GM18867 (cell line): ENCODE measurements around the gene TOB2.
"Not testable (repeated sequence)": the region's sequence is repeated elsewhere in the genome, so short reads cannot be mapped to it uniquely, and the experiment has no call there.

ENCODE experiments used
- ATAC-seq: cut with Tn5 transposase; IDR thresholded peaks from one replicate; pipeline ENCODE4 v1.9.1; 2021; ENCODE audit warnings: mild to moderate bottlenecking, moderate library complexity; ENCODE audit not compliant: unreplicated experiment

The TOB2 gene

DNA sequence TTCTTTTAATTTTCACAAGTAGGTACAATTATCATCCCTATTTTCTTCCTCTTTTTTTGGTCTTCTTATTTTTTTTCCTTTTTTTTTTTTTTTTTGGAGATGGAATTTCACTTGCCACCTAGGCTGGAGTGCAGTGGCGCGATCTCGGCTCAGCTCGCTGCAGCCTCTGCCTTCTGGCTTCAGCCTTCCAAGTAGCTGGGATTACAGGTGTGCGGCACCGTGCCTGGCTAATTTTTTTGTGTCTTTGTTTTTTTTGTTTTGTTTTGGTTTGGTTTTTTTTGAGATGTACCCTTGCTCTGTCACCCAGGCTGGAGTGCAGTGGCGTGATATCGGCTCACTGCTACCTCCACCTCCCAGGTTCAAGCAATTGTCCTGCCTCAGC lies 16.7 kb downstream of the TOB2 start:
- no peak for ATAC-seq

DNA sequence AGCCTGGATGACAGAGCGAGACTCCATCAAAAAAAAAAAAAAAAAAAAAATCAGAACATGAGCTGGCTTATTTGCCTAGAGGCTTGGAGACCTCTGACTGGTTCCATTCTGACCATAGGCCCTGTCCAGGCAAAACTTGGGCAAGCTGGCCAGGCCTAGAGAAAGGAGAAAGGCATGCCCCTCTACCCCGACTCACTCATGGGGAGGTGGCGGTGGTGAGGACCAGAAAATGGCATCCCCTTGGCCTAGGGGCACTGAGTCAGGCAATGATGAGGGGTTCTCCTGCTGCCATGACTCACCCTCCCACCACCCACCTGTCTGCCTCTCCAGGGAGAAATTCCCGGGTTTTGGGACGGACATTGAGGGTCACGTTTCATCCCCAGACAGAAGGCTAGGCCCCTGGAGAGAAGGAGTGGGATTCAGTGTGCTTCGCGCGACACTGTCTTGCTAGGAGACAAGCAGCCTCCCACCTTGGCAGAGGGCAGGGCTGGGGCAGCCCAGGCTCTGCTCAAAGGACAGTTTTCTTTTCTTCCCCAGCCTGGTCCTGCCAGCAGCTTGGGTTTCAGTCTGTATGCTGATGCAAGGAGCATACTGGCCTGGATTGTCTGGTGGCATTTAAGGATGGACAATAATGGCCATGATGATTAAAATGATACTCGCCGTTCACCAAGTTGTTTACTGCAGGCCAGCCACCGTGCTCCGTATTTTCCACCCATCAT lies 17.2 kb downstream of the TOB2 start:
- no peak for ATAC-seq

DNA sequence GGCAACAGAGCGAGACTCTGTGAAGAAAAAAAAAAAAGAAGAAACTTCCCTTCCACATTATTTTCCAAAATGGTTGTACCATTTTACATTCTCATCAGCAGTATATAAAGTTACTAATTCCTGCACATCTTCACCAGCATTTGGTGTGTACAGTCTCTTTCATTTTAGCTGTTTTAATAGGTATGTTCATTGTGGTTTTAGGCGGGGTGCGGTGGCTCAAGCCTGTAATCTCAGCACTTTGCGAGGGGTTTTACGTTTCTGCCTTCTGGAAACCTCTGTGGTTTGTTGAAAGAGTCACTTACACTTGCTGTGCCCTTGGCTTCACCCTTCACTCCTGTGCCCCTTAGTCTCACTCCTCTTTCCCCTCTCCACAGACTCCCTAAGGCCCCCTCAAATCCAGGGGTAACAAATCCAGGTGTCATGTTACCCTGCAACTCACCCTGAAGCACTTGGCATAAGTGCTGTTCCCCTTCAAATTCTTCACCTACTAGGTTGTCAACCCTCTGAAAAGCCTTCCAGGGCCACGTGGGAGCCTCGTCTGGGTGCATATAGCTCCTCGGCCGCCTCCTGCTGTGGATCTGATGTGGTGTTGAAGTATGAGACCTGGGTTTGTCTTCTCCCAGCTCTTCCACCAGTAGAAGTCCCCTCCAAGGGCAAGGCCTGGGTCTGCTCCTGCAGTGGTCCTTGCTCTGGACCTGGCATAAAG lies 20.8 kb downstream of the TOB2 start:
- no peak for ATAC-seq

DNA sequence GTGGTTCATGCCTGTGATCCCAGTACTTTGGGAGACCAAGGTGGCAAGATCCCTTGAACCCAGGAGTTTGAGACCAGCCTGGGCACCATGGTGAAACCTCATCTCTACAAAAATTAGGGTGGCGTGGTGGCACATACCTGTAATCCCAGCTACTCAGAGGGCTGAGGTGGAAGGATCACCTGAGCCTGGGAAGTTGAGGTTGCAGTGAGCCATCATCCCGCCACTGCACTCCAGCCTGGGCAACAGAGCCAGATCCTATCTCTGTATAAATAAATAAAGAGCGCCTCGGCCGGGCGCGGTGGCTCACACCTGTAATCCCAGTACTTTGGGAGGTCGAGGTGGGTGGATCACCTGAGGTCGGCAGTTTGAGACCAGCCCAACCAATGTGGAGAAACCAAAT lies 27.9 kb downstream of the TOB2 start:
- ATAC-seq = no peak

DNA sequence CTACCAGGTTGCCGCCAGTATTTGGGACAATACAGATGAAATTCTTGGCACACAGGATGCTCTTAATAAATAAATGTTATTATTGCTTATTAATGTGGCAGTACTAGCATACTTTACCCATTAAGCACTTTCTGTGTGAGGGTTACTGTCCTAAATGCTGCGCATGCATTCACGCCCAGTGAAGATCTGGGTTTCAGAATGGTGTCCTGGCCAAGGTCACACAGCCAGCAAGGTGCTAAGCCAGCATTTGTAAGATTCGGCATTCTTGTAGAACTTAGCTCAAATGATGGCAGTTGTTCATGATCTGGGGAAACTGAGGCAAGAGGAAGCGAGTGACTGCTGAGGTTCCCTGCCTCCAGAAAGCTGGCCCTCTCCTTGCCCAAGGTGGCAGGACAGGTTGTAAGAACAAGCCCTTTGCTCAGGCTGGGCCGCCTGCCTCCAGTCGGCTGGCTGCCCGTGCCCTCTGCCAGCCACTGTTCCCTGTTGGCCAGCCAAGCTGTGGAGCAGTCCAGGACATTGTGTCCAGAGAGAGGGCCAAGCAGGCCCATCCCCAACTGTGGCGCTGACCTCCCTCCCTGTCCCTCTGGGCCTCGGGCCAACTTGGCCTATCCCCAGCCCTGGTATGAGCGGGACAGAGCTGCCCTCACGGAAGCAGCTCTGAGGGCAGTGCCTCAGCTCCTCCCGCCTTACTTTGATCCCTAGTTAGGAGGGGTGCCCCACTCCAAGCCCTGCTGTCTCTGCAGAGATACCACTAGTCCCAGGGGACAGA lies 28.8 kb downstream of the TOB2 start:
- no peak for ATAC-seq

DNA sequence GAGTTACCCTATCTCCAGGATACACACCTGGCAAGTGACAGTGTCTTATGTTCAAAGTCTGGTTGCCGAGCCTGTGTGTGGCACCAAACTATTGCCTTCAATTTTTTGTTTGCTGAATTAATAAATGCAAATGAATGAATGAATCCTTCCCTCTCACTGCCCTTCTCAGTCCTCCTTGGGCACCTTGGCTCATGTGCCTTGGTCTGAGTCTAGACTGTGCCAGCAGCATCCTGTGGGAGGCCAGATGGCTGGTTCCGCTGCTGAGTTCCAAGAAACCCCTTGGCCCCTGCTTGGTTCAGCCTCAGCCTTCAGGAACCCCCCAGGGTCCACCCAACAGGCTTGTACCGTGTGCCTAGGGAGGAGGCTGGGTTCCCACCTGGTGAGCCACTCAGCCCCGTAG lies 31.0 kb downstream of the TOB2 start:
- no peak for ATAC-seq

DNA sequence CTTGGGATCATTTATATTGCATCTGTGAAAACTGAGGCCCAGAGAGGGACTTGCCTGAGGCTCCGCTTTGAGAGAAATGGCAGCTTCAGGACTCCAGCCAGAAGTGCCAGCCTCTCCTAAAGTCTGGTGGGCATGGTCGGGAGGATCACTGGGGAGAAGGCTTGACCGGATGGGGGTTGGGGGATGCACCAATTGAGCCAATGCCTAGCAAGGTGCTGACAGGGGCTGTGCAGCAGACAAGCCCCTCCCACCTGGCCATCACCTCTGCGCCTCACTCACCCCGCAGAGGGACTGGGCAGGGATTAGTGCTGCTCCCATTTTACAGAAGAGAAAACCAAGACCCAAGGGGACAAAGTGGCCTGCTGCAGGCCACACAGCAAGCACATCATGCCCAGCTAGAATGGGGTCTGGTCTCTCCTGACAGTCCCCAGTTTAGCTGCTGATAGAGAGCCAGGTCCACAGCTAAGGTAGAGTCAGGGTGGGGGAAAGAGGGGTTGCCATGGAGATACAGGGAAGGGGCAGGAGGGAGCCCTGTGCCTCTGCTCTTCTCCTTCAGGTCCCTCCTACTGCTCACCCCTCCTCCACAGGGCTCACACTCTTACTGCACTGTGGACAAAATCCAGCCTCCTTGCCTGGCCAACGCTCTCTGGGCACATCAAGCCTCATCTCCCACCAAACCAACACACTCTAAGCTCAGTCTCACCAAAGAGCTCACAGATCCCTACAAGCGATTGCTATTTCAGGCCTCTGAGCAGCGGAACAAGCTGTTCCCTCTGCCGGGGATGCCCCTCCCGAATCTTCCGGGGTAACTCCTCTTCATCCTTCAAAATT lies 35.4 kb downstream of the TOB2 start:
- ATAC-seq = no peak

DNA sequence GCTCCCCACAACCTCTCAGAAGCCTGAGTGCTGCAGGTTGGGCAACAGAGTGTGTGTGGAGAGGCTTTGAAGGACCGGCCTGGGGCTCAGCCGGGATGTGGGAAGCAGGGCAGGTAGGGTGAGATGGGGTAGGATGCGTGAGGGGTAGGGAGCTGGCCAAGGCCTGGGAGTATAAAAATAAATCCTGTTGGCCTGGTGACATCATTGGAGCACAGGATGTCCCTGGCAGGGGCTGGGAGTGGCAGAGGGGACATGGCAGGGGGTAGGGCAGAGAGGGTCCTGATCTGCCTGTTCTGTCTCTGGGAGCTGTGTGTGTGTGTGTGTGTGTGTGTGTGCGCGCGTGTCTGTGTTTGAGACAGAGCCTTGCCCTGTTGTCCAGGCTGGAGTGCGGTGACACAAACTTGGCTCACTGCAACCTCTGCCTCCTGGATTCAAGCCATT lies 36.3 kb downstream of the TOB2 start:
- no peak for ATAC-seq

DNA sequence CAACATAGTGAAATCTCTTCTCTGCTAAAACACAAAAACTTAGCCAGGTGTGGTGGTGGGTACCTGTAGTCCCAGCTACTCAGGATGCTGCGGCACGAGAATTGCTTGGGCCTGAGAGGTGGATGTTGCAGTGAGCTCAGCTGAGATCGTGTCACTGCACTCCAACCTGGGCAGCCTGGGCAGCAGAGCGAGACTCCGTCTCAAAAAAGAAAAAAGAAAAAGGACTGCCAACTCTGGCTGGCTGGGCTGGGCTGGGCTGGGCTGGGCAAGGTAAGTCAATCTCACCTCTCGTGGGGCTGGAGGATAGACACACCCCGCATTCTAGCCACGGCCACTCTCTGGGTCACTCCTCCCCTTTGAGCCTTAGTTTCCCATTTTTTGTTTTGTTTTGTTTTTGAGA lies 37.9 kb downstream of the TOB2 start:
- no peak for ATAC-seq

DNA sequence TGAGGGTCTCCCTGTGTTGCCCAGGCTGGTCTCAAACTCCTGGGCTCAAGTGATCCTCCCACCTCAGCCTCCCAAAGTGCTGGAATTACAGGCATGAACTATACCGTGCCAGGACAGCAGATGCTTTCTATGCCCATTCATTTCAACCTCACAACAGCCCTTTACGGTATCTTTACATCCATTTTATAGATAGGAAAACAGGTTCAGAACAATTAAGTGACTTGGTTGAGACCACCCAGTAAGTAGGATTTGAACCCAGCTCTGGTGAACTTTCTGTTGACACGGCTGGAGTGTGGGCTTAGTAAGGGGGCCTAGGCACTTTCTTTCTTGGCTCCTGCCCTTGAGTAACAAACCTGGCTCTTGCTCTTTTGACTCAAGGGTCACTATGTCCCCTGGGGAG lies 39.2 kb downstream of the TOB2 start:
- no peak for ATAC-seq

DNA sequence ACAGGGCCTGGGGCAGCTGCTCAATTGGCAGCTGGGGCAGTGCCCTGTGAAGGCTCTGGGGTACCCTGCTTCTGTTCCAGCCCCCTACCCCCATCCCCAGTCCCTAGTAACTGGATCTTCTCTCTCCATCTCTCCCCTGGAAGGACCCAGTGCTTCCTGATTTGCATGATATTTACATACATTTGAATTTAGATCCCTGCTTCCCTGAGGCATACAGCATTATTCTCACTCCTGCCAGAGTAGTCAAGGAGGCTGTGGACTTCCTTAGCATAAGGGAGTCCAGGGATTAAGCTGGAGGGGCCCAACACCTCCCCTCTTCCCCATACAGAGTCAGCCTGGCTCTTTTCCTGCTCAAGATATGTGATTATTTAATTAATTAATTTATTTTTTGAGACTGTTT lies 40.2 kb downstream of the TOB2 start:
- no peak for ATAC-seq

DNA sequence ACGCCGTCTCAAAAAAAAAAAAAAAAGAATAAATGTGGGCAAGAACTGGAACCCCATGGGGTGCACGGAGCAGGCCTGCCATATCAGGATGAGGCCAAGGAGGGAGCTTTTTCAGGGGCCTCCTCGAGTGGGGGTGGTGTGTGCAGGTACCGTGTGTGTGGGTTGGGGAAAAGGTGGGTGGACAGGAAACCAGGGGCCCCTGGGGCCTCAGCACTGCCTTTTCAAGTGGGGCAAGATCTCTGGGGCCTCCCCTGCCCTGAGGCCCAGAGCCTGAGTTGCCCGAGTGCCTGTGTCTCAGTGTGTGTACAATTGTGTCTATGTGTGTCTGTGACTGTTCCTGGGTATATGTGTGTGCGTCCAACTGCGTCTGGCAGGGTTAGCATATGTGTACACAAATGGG lies 41.0 kb downstream of the TOB2 start:
- ATAC-seq = no peak

DNA sequence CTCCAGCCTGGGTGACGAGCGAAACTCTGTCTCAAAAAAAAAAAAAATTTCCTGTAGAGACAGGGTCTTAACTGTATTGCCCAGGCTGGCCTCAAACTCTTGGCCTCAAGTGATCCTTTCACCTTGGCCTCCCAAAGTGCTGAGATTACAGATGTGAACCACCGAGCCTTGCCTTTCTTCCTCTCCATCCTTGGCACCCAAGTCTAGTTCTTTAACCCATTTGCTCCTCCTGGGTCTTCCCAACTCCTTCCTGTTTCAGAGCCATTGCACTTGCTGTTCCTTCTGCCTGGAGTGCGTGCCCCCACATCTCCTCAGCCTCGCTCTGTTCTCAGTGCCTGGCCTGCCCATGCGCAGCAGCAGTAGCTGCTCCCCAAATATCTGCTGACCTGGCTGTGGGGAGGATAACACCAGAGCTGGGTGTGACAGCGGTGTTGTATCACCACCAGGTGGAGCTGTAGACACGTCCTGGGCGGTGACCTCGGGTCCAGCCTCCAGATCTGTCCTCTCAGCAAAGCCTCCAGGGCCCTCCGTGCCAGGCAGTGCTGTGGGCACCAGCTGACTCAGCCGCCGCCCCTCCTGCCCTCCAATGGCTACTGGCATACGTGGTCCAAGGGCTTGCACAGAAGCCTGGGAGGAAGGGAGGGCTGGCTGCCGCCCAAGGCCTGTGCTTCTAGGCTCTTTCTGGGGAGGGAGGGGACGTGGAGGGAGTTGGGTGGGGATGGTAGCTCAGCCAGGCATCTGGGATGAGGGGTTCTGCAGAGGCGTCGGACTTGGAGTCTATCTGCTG lies 42.9 kb downstream of the TOB2 start:
- ATAC-seq = peak; percentile 74

DNA sequence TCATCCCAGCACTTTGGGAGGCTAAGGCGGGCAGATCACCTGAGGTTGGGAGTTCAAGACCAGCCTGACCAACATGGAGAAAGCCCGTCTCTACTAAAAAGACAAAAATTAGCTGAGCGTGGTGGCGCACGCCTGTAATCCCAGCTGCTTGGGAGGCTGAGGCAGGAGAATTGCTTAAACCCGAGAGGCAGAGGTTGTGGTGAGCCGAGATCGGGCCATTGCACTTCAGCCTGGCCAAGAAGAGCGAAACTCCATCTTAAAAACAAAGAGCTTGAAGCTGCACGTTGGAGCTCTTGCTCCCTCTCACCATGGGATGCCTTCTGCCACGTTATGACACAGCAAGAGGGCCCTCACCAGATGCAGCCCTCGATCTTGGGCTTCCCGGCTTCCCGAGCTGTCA lies 43.8 kb downstream of the TOB2 start:
- not testable (repeated sequence) for ATAC-seq

DNA sequence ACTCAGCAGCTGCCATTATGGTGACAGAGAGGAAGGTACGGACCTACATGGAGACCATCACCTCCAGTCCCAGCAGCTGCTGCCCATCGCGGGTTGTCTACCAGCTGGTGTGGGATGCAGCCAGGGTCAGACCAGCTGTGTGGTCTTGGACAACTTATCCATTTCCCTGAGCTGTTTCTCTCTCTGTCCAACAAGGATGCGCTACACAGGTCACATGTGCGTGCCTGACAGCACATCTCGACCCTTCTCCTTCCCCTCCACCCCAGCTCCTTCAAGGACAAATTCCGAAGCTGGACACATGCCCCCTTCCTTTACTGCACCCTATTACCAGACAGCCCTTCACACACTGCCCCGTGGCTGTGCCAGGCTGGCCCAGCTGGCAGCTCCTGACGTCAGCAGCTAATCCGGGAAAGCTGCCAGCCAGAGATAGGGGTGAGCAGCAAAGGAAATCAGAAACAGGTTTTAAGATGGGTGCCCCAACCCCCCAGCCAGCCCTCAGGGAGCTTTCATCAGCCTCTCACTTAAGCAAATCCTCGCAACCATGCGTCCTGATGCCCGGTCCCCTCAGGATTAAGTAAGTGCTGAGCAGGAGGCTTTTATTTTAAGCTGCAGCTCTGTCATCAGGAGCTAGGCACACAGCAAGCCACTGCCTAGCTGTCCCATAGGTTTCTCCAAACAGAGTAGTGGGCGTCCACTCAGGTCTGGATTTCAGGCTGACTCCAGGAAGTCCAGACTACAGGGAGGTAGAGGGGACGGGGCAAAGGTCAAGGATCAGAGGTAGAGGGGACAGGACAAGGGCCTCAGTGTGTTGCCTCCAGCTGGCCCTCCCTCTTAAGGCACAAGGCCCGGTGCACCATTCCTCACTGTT lies 44.6 kb downstream of the TOB2 start:
- no peak for ATAC-seq

DNA sequence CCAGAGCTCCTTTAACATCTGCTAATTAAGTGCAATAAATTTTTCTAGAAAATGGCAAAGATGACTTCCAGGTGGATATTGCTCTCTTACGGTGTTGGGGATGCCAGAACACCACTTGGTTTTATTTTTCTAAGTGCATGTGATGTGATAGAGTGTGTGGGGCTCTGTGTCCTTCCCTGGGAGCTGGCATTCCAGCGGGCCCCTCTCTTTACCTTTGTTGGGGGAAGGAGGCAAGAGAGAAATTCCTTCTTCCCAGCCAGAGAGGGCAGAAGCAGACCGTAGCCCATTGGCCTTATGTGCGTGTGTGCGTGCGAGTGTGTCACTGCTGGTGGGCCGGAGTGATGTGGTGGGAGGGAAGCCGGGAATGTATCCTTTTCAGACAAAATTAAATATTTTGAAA lies 47.7 kb downstream of the TOB2 start:
- ATAC-seq = no peak

DNA sequence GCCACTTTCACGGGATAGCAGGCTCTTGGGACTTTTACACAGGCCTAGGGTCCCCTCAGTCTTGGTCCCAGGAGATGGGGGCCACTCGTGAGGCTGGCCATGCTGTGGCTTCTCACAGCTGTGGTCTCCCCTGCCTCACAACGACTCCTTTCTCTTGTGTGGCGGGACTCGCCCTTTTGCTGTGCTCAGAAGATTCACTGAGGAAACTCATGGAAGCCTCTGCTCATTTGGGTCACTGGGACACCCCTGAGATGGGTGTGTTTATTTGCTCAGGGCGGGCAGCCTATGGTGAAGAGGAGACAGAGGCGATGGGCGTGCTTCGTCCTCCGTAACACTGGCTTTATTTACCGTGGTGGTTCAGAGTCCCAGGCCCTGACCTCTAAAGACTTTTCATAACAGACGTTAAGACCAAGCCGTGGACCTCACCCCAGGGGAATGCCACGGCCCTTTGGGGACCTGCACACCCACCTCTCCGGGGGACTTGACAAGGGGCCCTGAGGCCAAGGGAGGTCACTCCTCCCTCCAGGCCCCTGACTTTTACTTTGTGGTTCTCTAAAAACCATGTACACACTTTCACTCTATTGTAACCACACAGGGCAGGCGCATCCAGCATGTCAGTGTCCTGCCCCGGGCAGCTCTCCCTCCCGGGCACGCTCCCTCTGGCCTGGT lies 49.3 kb downstream of the TOB2 start:
- ATAC-seq = no peak

DNA sequence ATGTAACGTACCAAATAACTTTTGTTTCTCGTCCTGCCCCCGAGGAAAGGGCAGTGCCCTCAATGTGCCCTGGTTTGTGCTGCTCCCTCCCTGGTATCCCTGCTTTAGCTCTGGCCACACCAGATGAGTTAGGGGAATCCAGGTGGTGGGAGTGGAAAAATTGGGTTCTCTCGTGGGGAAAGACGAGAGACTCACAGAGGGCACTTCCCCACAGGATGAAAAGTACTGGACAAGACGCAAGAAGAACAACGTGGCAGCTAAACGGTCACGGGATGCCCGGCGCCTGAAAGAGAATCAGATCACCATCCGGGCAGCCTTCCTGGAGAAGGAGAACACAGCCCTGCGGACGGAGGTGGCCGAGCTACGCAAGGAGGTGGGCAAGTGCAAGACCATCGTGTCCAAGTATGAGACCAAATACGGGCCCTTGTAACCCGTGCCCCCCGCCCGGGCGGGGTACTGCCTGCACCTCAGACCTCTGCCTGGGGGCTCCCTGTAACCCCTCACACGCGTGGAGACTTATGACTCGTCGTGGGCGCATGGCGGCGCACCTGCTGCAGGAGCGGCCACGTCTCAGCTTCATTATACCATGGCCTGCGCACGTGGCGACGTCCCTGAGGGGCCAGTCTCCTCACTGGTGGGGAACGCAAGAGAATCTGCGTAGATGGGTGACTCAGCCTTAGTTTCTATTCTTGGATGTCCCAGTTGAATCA lies 50.9 kb downstream of the TOB2 start:
- ATAC-seq = no peak
